T follicular helper cell (primary cell): ENCODE results near the gene FPGS.
"Not testable (repeated sequence)": the region's sequence is repeated elsewhere in the genome, so short reads cannot be mapped to it uniquely, and the experiment has no call there.

Experiments used
- DNase-seq: peaks from one replicate; pipeline ENCODE4 v3.0.0-alpha.2; 2020; ENCODE audit warnings: low read depth

FPGS gene

DNA sequence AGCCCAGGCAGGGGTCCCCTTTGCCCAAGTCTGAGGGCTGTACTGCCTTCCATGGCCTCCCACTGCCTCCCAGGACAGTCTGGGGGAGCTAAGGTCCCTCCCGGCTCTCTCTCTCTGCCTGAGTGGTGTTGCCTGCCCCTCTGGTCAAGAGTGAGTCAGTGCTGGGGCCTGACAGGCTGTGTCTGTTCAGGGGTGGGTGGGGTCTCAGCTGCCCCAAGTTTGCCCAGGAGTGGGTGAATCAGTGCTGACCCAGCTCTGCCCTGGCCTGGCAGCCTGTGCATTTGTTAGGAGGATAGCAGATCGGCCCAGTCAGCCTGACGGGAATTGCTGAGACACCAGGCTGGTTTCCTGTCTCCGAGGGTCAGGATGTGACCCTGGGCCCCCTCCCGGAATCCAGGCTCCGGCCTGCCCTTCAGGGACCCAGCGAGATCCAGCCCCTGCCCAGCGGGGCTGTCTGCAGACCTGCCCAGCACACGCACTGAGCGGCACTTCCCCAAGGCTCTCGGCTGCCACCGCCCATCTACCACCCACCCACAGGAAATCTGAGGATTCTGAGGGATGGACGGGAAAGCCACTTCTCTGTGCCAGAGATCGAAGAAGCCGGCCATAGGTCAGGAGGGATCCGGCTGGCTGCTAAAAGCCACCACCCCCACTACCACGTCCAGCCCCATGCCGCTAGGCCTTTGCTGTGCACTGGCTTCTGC is 35.8 kb downstream of the FPGS start:
- DNase-seq: no peak

DNA sequence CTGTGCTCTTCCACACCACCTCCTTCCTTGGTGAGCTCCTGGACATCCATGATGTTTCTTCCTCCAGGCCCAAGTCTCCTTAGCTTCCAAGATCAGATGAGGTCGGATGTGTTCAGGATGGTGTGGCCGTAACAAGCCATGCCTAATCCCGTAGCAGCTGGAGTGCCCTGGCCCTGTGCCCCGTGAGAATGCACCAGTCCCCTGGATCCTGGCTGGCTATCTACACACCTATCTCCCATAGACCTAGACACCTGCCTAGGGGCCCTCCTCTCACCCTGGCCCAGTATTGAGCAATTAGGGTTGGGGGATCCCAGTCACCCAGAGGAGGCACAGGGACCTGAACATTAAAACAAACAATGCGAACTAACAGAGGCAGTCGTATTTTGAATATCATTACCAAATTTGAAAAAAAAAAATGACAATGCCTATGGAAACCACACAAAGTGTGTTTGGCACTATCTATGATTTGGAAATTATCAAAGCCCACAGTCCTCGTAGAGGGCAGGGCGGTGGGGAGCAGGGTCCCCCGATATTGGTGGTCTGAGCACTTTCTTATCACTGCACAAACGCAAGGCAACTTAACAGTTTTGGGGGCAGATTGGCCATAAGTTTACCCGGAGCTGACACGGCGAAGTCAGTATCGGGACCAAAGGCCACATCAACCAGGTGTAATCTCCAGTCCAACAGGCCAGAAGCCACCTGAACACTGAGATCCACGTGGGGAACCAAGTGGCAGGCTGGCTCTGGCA is 38.6 kb downstream of the FPGS start:
- DNase-seq: no peak

GRCh38 chr9:127844821-127845359 is 42.2 kb downstream of the FPGS start:
- no peak for DNase-seq

- not testable (repeated sequence) for DNase-seq
Measured at GRCh38 chr9:127845619-127846018, 42.9 kb downstream of the FPGS start.

GRCh38 chr9:127846443-127847177 is 43.9 kb downstream of the FPGS start:
- no peak for DNase-seq

- DNase-seq: no peak
Measured at GRCh38 chr9:127847178-127847510, 44.5 kb downstream of the FPGS start.

GRCh38 chr9:127847833-127848755 is 45.4 kb downstream of the FPGS start:
- no peak for DNase-seq

DNA sequence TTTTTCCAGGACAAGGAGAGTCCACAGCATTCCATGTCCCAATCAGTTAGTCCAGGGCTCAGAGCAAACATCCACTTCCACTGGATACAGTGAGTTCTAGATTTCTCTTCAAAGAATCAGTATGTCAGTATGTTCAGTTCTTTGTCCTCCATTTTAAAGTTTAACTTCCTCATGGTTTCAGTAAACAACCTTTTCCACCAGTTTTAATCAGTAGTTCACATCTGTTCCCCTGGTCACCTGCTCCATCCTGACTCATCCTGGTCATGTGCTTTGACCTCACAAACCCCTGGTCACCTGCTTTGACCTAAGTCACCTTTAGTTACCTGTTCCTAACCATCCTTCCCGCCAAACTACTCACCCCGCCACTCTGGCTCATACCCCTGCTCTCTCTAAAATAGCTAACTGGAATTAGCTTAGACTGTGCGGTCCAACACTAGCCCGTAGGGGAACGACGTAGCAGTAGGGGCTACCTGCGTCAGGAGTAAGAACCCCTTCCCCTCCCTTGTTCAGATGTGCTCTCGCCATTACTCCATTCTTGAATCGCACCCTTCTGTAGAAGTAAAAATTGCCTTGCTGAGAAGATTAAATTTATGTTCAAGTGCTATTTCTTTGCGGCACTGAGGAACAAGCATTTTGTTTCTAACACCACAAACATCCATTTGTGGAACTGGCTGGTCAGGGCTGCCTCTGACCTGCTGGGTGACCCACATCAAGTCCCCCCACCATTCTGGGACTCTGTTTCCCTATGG is 46.2 kb downstream of the FPGS start:
- DNase-seq: no peak

GRCh38 chr9:127850286-127850830 is 47.7 kb downstream of the FPGS start:
- no peak for DNase-seq

DNA sequence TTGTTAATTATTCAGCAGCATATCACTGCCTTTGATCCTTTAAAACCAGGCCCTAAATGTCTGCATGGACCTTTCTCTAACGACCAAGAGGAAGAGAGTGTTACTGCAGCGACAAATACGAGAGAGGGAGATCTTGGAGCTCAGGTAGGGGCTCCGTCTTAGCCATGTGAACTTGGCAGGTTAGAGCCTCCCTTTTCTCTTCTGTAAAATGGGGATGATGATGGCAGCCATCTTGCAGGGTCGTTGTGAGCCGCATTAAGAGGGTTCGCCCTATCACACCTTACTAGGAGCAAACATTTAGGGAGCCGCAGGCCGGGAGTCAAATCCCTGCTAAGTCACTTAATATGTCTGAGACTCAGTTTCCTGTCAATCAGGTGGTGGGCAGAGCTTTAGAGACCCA is 50.1 kb downstream of the FPGS start:
- no peak for DNase-seq

- no peak for DNase-seq
Measured at GRCh38 chr9:127853312-127854183, 50.9 kb downstream of the FPGS start.

DNA sequence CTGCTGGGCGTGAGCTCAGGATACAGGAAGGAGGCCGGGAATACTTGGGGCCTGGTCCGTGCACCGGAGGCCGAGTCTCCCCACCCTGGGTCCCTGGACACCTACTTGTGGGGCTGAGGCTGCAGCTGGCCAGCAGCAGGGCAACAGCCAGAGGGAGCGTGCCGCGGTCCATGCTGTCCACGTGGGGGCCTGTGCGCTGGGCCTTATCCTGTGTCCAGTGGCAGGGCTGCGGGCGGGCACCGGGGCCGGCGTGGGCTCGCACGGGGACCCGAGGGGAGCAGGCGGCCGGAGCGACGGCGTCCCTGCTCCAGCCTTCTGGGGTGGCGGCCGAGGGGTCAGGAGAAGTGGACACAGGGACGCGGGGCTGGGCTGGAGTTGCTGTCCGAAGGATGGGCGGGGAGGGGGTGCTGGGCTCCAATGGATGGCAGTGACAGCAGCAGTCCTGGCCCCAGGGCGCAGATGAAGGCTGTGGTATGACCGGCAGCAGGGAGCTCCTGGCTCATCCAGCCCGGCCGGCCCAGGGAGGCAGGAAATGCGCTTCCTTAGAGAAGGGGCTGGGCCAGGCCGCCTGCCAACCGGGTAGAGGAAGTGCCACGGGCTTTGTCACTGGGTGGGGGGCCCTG is 51.6 kb downstream of the FPGS start, which contains the start of gene ENG:
TSS of gene ENG (minus strand) at position 475 of the 623 bp plus-strand sequence. CDS start at position 172, 303 bp downstream.
- DNase-seq: no peak

DNA sequence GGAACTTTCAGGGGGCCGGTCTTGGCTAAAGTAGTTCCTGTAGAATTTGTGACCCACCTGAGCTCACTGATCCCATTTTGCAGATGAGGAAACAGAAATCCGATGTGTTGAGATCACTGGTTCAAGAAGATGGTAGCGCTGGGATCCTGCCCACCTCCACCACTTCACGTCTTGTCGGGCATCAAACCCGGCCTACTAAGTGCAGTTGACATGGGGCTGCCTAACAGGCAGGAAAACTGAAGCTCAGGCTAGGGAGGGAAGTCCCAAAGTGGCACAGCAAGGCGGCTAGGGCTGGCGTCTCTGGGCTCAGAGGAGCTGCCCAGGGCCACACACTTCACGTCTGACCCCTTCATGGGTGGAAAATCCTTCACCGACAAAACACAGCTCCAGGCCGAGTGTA is 52.3 kb downstream of the FPGS start:
- DNase-seq: no peak

- DNase-seq: no peak
Measured at GRCh38 chr9:127855522-127855921, 52.8 kb downstream of the FPGS start.

DNA sequence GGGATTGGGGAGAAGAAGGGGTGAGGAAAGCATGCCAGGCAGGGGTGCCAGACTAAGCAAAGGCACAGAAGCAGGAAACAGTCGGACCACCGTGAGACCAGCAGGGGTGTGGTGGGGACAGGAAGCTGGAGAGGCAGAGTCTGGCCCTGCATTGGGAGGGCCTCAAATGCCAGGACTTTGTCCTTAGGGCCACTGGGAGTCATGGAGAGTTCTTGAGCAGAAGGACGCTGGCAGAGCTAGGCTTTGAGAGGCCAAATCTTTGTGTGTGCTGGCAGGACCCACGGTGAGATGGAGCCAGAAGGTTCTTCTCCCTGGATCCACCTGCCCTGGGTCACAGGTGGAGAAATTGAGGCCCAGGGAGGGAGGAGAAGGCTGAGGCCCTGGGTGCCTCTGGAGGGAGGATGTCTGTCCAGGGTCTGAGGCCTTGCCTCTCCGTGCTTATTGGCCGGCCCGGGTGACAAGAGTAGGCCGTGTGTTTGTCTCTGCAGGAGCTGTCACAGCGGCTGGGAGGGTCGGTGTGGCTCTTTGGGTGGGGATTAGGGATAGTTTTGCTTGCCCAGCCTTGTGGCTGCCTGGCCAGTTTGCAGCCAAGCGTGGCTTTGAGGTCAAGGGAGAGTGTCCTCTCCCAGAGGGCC is 53.5 kb downstream of the FPGS start:
- DNase-seq: no peak

- DNase-seq: no peak
Measured at GRCh38 chr9:127856729-127857116, 54.0 kb downstream of the FPGS start.

DNA sequence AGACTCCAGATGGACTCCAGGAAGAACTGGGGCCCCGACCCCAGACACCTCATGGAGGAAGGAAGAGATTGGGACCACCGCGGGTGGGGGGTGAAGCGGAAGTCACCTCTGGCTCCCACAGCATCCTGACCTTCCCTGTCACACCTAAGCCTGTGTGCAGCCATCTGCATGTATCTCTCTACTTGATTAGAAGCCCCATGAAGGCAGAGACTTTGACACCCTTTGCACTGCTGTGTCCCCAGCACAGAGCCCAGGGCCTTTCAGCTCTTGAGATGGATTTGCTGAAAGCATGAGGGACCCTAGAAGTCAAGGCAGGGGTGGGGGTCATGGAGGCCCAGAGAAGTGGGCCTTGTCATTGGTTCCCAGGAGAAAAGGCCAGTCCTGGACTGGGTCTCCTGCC is 54.6 kb downstream of the FPGS start:
- no peak for DNase-seq

GRCh38 chr9:127858041-127858512 is 55.4 kb downstream of the FPGS start:
- no peak for DNase-seq
